Left lung (tissue), 10 donors: ENCODE measurements around the gene MYH4. TPM values are rescaled to one million over a fixed set of nuclear protein-coding genes. Genes with fewer than 3 reads are reported as not detected.

ENCODE experiments used
- ATAC-seq: fragments of 200-7000 bp; cut with Tn5 transposase; one replicate; pipeline ENCODE4 v1.9.1; 2020; ENCODE audit warnings: moderate library complexity
- DNase-seq, 4 donors: peaks; one replicate each; pipeline ENCODE4 v3.0.0-alpha.2; 2013 to 2020
- H3K27ac ChIP-seq, 2 donors: fragments of 200-600 bp; sonication (generic) in 1 of 2; one replicate each; pipeline versions ENCODE4 v1.5.0 to v1.8.0; 2020 to 2021
- H3K27me3 ChIP-seq, 2 donors: fragments of 200-600 bp; sonication (generic) in 1 of 2; one replicate each; pipeline versions ENCODE4 v1.5.0 to v1.8.0; 2020 to 2021
- H3K36me3 ChIP-seq, 2 donors: fragments of 200-600 bp; sonication (generic) in 1 of 2; one replicate each; pipeline versions ENCODE4 v1.5.0 to v1.8.0; 2020 to 2021
- H3K4me1 ChIP-seq, 2 donors: fragments of 200-600 bp; one replicate each; pipeline ENCODE4 v1.8.0; 2021
- H3K4me3 ChIP-seq, 2 donors: fragments of 200-600 bp; sonication (generic) in 1 of 2; one replicate each; pipeline versions ENCODE4 v1.5.0 to v1.8.0; 2020 to 2021; ENCODE audit warnings: mild to moderate bottlenecking in 1 of 2
- H3K9me3 ChIP-seq, 2 donors: fragments of 200-600 bp; sonication (generic) in 1 of 2; one replicate each; pipeline versions ENCODE4 v1.5.0 to v1.8.0; 2020 to 2021
- intact Hi-C, 2 donors: fragments of 100-400 bp; cut with DNase I; formaldehyde crosslinking; loops; one replicate each; pipeline versions ENCODE4 v1.11.2 to v1.14.2; 2022
- polyA plus RNA-seq, 6 donors: library from polyadenylated mRNA; unstranded; fragments of 120-200 nt; gene quantifications; one replicate each; pipeline ENCODE4 v1.2.1, GENCODE V29; 2013; ENCODE audit not compliant: insufficient read length in 6 of 6
- total RNA-seq, 2 donors: library from RNA; stranded (reverse); fragmentation: NEBNext Ultra II Directional; extraction: Animal tissue kit (Norgen Biotek cat#: 25700); gene quantifications; one replicate each; pipeline ENCODE4 v1.2.1, GENCODE V29; 2021
- TF ChIP-seq, protein P1 (sequence below), 2 donors: fragments of 200-600 bp; sonication (generic) in 1 of 2; IDR thresholded peaks; one replicate each; pipeline versions ENCODE4 v1.5.0 to v1.8.0; 2021; ENCODE audit warnings: antibody characterized with exemption in 2 of 2
- donor health status: DM: no; HTN: yes; CAD: no.
- donor health status: DM: no; HTN: no; CAD: no.

The MYH4 gene
- total and polyA plus RNA-seq, 8 donors, result not detected

- TF ChIP-seq, protein P1, sequence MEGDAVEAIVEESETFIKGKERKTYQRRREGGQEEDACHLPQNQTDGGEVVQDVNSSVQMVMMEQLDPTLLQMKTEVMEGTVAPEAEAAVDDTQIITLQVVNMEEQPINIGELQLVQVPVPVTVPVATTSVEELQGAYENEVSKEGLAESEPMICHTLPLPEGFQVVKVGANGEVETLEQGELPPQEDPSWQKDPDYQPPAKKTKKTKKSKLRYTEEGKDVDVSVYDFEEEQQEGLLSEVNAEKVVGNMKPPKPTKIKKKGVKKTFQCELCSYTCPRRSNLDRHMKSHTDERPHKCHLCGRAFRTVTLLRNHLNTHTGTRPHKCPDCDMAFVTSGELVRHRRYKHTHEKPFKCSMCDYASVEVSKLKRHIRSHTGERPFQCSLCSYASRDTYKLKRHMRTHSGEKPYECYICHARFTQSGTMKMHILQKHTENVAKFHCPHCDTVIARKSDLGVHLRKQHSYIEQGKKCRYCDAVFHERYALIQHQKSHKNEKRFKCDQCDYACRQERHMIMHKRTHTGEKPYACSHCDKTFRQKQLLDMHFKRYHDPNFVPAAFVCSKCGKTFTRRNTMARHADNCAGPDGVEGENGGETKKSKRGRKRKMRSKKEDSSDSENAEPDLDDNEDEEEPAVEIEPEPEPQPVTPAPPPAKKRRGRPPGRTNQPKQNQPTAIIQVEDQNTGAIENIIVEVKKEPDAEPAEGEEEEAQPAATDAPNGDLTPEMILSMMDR (IDR thresholded peaks at IDR 0.05), result no peak
- intact Hi-C loops, result no loop called here
- Histone ChIP-seq H3K9me3 (no peaks in the 10 kb centered on the region), H3K4me1 (no peaks in the 10 kb centered on the region), H3K27ac (no peak overlapping the region), H3K27me3 (peaks cover 0 to 5% of the 10 kb centered on the region in 2 donors), H3K4me3 (no peak overlapping the region), H3K36me3 (no peaks in the 10 kb centered on the region)
- ATAC-seq, result no peak
- DNase-seq, result no peak
Observed at GRCh38 chr17:10513299-10514067, 44.1 kb upstream of the MYH4 start.

DNA sequence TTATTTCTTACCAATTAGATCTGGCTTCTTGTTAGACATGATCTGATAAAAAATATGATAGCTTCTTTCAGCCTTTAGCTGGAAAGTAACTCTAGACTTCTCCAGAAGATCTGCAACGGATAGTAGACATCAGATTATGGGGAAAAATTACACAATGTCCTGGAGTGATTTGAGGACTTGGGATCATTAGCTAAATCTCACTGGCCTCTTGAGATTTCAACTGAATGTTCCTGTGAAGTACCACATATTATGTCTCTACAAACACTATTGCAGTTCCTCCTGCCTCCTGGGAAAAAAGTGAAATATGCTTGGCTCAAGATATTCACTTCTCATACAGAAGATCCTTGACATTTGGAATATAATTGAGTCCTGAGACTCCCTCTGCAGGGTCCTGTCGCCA, 43.5 kb upstream of the MYH4 start:
- Histone ChIP-seq H3K4me3 (no peak overlapping the region), H3K36me3 (no peaks in the 10 kb centered on the region), H3K27me3 (peaks cover 0 to 5% of the 10 kb centered on the region in 2 donors), H3K4me1 (no peaks in the 10 kb centered on the region), H3K27ac (no peak overlapping the region), H3K9me3 (no peaks in the 10 kb centered on the region)
- intact Hi-C loops, result no loop called here
- DNase-seq (no peak), ATAC-seq (no peak)
- TF ChIP-seq, protein P1 (IDR thresholded peaks at IDR 0.05), result no peak

DNA sequence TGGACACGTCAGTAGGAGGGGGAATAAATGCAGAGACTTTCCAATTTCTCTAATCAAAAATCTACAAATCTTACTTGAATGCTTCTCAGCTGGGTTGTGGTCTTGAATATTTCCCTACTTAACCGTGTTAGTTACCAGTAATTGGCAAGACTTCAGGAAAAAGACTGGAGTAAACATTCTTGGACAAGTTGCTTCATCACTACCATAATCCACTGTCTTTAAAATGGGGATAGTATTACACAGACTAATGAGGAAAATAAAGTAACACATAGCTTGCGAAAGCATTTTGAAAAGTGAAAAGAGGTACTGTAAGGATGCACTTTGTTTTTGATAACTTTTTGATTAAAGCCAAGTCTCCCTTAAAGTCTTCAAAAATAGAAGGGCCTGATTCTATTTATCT, 30.6 kb upstream of the MYH4 start:
- H3K9me3 ChIP-seq, result no peaks in the 10 kb centered on the region
- H3K4me1 ChIP-seq, result no peaks in the 10 kb centered on the region
- TF ChIP-seq, protein P1 (IDR thresholded peaks at IDR 0.05), result no peak
- no peak overlapping the region for H3K4me3 ChIP-seq
- intact Hi-C loops, result no loop called here
- H3K27ac ChIP-seq, result no peak overlapping the region
- H3K27me3 ChIP-seq, result no peaks in the 10 kb centered on the region
- no peak for ATAC-seq
- no peak for DNase-seq
- H3K36me3 ChIP-seq, result no peaks in the 10 kb centered on the region

DNA sequence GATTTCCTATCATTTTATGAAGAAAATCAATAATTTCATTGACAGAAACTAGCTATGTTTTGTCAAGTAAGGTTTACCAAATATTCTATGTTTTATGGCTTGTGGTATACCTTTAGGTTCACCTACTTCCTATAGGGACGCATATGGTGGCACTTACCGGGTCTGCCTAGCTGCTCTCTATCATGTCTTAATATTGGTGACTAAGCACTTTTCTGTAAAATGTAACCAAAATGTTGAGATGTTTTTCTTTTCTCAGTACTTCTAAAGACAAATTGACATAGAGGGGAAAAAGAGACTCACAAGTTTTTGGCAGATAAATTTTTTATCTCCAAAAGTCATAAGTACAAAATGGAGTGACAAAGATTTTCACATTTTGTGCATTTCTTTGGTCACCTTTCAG, 22.6 kb upstream of the MYH4 start:
- TF ChIP-seq, protein P1 (IDR thresholded peaks at IDR 0.05), result no peak
- H3K9me3 ChIP-seq, result peaks cover 0 to 35% of the 10 kb centered on the region in 2 donors
- no peaks in the 10 kb centered on the region for H3K27me3 ChIP-seq
- no peak overlapping the region for H3K27ac ChIP-seq
- no peaks in the 10 kb centered on the region for H3K36me3 ChIP-seq
- intact Hi-C loops, result no loop called here
- DNase-seq, result no peak
- no peak for ATAC-seq
- no peaks in the 10 kb centered on the region for H3K4me1 ChIP-seq
- H3K4me3 ChIP-seq, result no peak overlapping the region

- Histone ChIP-seq H3K27me3 (no peaks in the 10 kb centered on the region), H3K4me1 (no peaks in the 10 kb centered on the region), H3K9me3 (peaks cover 0 to 45% of the 10 kb centered on the region in 2 donors), H3K27ac (no peak overlapping the region), H3K36me3 (no peaks in the 10 kb centered on the region), H3K4me3 (no peak overlapping the region)
- no peak for ATAC-seq
- TF ChIP-seq, protein P1 (IDR thresholded peaks at IDR 0.05), result no peak
- no peak for DNase-seq
- intact Hi-C loops, result no loop called here
Observed at GRCh38 chr17:10482252-10482651, 12.9 kb upstream of the MYH4 start.
